ENCODE results near the gene GPATCH4.

- no peak for TF ChIP-seq CTCF (IDR thresholded peaks at IDR 0.05)
- no peak for TF ChIP-seq POLR2AphosphoS5 (IDR thresholded peaks at IDR 0.05; ENCODE audit: low read depth, low read length)
- TF ChIP-seq REST (IDR thresholded peaks at IDR 0.05; ENCODE audit: insufficient read depth in 1 of 2, low read depth in 2 of 2, low read length in 1 of 2), result no peak
- no peak for TF ChIP-seq TCF7L2 (IDR thresholded peaks at IDR 0.05; ENCODE audit: low read depth, low read length)
These were observed 19.5 kb downstream of the GPATCH4 start for GRCh38 chr1:156581661-156582387.

Data from Panc1 (cell line).